Measurements from ENCODE around the gene DAZ2. TPM values are rescaled to one million over a fixed set of nuclear protein-coding genes. Genes with fewer than 3 reads are reported as not detected.
"Not testable (repeated sequence)": the region's sequence is repeated elsewhere in the genome, so short reads cannot be mapped to it uniquely, and the experiment has no call there.

DAZ2 gene, protein sequence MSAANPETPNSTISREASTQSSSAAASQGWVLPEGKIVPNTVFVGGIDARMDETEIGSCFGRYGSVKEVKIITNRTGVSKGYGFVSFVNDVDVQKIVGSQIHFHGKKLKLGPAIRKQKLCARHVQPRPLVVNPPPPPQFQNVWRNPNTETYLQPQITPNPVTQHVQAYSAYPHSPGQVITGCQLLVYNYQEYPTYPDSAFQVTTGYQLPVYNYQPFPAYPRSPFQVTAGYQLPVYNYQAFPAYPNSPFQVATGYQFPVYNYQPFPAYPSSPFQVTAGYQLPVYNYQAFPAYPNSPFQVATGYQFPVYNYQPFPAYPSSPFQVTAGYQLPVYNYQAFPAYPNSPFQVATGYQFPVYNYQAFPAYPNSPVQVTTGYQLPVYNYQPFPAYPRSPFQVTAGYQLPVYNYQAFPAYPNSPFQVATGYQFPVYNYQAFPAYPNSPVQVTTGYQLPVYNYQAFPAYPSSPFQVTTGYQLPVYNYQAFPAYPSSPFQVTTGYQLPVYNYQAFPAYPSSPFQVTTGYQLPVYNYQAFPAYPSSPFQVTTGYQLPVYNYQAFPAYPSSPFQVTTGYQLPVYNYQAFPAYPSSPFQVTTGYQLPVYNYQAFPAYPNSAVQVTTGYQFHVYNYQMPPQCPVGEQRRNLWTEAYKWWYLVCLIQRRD
- total RNA-seq, result not detected

- intact Hi-C loops (cut with DNase I; ENCODE audit: low total_unique reads); H3K9me3 ChIP-seq; H3K27me3 ChIP-seq; H3K36me3 ChIP-seq; H3K4me1 ChIP-seq; H3K27ac ChIP-seq; DNase-seq (ENCODE audit: low spot score in 2 of 2); H3K4me3 ChIP-seq: not testable (repeated sequence)
Measured at GRCh38 chrY:23219233-23219632, at the start of gene DAZ2. DAZ2 (plus strand) TSS chrY:23219533; CDS start chrY:23219741, 208 bp downstream.

- H3K4me3 ChIP-seq; intact Hi-C loops (cut with DNase I; ENCODE audit: low total_unique reads); H3K27me3 ChIP-seq; H3K9me3 ChIP-seq; H3K27ac ChIP-seq; H3K4me1 ChIP-seq; H3K36me3 ChIP-seq; DNase-seq (ENCODE audit: low spot score in 2 of 2): not testable (repeated sequence)
Measured at GRCh38 chrY:23198908-23199307, 20.4 kb upstream of the DAZ2 start, which contains the start of gene DAZ1. DAZ1 (minus strand) TSS chrY:23199008; CDS start chrY:23198800, 208 bp downstream.

GRCh38 chrY:23207455-23207854 is 11.9 kb upstream of the DAZ2 start:
- H3K4me3 ChIP-seq; H3K36me3 ChIP-seq; H3K27ac ChIP-seq; H3K9me3 ChIP-seq; DNase-seq (ENCODE audit: low spot score in 2 of 2); H3K4me1 ChIP-seq; intact Hi-C loops (cut with DNase I; ENCODE audit: low total_unique reads); H3K27me3 ChIP-seq: not testable (repeated sequence)

- H3K36me3 ChIP-seq; H3K4me1 ChIP-seq; H3K4me3 ChIP-seq; DNase-seq (ENCODE audit: low spot score in 2 of 2); intact Hi-C loops (cut with DNase I; ENCODE audit: low total_unique reads); H3K27me3 ChIP-seq; H3K9me3 ChIP-seq; H3K27ac ChIP-seq: not testable (repeated sequence)
Measured at GRCh38 chrY:23209802-23210495, 9.4 kb upstream of the DAZ2 start.

DNA sequence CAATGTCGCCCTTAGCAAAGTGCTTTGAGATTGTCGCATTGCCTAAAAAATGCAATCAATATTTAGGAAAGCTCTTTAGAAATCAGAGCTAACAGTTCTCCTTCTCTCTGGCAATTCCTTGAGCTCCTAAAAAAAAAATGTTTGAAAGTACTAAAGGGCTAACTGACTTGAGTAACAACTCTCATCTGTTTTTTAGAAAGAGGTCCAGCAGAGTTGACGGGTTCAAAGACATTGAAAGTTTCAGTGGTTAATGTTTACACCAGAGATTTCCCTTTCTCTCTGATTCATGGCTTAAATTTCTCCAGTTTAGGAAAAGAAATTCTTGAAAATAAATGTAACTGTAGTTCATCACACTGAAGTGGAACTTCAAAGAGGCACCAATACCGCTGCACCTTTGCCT is 8.7 kb upstream of the DAZ2 start:
- H3K27me3 ChIP-seq; H3K4me3 ChIP-seq; H3K4me1 ChIP-seq; H3K27ac ChIP-seq; H3K9me3 ChIP-seq; H3K36me3 ChIP-seq; DNase-seq (ENCODE audit: low spot score in 2 of 2); intact Hi-C loops (cut with DNase I; ENCODE audit: low total_unique reads): not testable (repeated sequence)

Other genes starting within 250 kb of the DAZ2 start
- not detected for gene BPY2, start 235.3 kb upstream of the DAZ2 start, total RNA-seq
- not detected for gene DAZ1, start 20.5 kb upstream of the DAZ2 start, total RNA-seq

Data from breast epithelium (tissue), 4 donors.